Endothelial cell of umbilical vein (primary cell): ENCODE measurements around the gene CARD10. TPM values are rescaled to one million over a fixed set of nuclear protein-coding genes. Genes with fewer than 3 reads are reported as not detected.

ENCODE experiments used
- BruUV-seq: library from RNA; stranded (reverse); fragments of 400-500 nt; replicated peaks from 2 replicates; lab custom pipeline; 2021; lab: Mats Ljungman, UMichigan
- CTCF ChIA-PET: fragments of 300-600, 350-600 bp; sonication (Branson Sonifier 250); formaldehyde crosslinking; loops from one replicate; lab custom pipeline; 2021; ENCODE audit warnings: antibody characterized with exemption, inconsistent platforms; lab: Charles Lee
- POLR2A ChIA-PET: fragments of 300-600, 350-600 bp; sonication (Branson Sonifier 250); formaldehyde crosslinking; loops from one replicate; lab custom pipeline; 2021; ENCODE audit warnings: antibody characterized with exemption, inconsistent platforms; lab: Charles Lee
- DNase-seq: peaks from one replicate; pipeline ENCODE4 v3.0.0-alpha.2; 2011; ENCODE audit warnings: low read depth, low spot score
- FAIRE-seq: peaks from 2 replicates; lab custom pipeline; 2011; peaks lifted over from hg19 to GRCh38; lab: Jason Lieb, UNC
- H2AFZ ChIP-seq: 2 replicates; pipeline ENCODE4 v1.6.0; 2012; ENCODE audit warnings: low read depth, low read length, control low read depth, inconsistent platforms
- H3K27ac ChIP-seq: 2 replicates; pipeline ENCODE4 v1.5.1; 2011; ENCODE audit warnings: low read depth, mild to moderate bottlenecking, control low read depth, low read length, moderate library complexity; ENCODE audit not compliant: insufficient read depth
- H3K27me3 ChIP-seq, 2 experiments: 2 replicates each; pipeline versions ENCODE4 v1.6.0 to v1.6.1; 2011; ENCODE audit warnings: low read length in 2 of 2, mixed read lengths in 1 of 2; ENCODE audit not compliant: control insufficient read depth in 2 of 2, insufficient read depth in 2 of 2
- H3K36me3 ChIP-seq, 2 experiments: 2 replicates in 1 of 2; 3 replicates in 1 of 2; pipeline ENCODE4 v1.5.1; 2011; ENCODE audit warnings: low read length in 2 of 2, mild to moderate bottlenecking in 1 of 2, moderate library complexity in 1 of 2; ENCODE audit not compliant: control insufficient read depth in 2 of 2, insufficient read depth in 2 of 2; ENCODE audit errors: extremely low read depth in 1 of 2
- H3K4me1 ChIP-seq: 3 replicates; pipeline ENCODE4 v1.5.1; 2011; ENCODE audit warnings: mild to moderate bottlenecking, low read length; ENCODE audit not compliant: control insufficient read depth, insufficient read depth; ENCODE audit errors: extremely low read depth
- H3K4me2 ChIP-seq: 2 replicates; pipeline ENCODE4 v1.6.1; 2011; ENCODE audit warnings: low read length, control low read depth, mixed read lengths; ENCODE audit not compliant: insufficient read depth
- H3K4me3 ChIP-seq, 3 experiments: fragments of 200-600 bp in 1 of 3; sonication (generic), shearing (Covaris generic) in 1 of 3; replicated peaks in 1 of 3; 2 replicates each; pipeline ENCODE4 v1.5.1; 2011 to 2016; ENCODE audit warnings: control low read depth in 3 of 3, low read length in 3 of 3, mild to moderate bottlenecking in 2 of 3, inconsistent platforms in 1 of 3, low read depth in 1 of 3, moderate library complexity in 1 of 3; ENCODE audit not compliant: insufficient read depth in 1 of 3
- H3K79me2 ChIP-seq: 2 replicates; pipeline ENCODE4 v1.6.0; 2012; ENCODE audit warnings: low read length, inconsistent platforms; ENCODE audit not compliant: control insufficient read depth, insufficient read depth
- H3K9ac ChIP-seq: replicated peaks from 2 replicates; pipeline ENCODE3; 2011; ENCODE audit warnings: low read length, control low read depth; ENCODE audit not compliant: insufficient read depth; ENCODE audit errors: extremely low read depth
- H3K9me1 ChIP-seq: replicated peaks from 3 replicates; pipeline ENCODE4 v1.6.0; 2011; ENCODE audit warnings: mild to moderate bottlenecking, low read length; ENCODE audit not compliant: control insufficient read depth, insufficient read depth; ENCODE audit errors: extremely low read depth
- H3K9me3 ChIP-seq: replicated peaks from 2 replicates; pipeline ENCODE4 v1.5.1; 2012; ENCODE audit warnings: low read length, inconsistent platforms; ENCODE audit not compliant: control insufficient read depth, insufficient read depth
- H4K20me1 ChIP-seq: replicated peaks from 2 replicates; pipeline ENCODE3; 2011; ENCODE audit warnings: mild to moderate bottlenecking, low read length; ENCODE audit not compliant: control insufficient read depth, insufficient read depth; ENCODE audit errors: extremely low read depth
- EZH2 ChIP-seq: IDR thresholded peaks from 2 replicates; pipeline ENCODE4 v1.6.1; 2012; ENCODE audit warnings: borderline replicate concordance, low read depth, mild to moderate bottlenecking, moderate library complexity, low read length, inconsistent platforms; ENCODE audit not compliant: severe bottlenecking
- FOS ChIP-seq: IDR thresholded peaks from 2 replicates; pipeline ENCODE4 v1.6.1; 2011; ENCODE audit warnings: mild to moderate bottlenecking, low read length, moderate library complexity, borderline replicate concordance; ENCODE audit not compliant: insufficient read depth
- GATA2 ChIP-seq: IDR thresholded peaks from 2 replicates; pipeline ENCODE4 v1.7.0; 2011; ENCODE audit warnings: low read depth, mild to moderate bottlenecking, moderate library complexity, mixed read lengths, low read length; ENCODE audit not compliant: insufficient read length, insufficient read depth
- JUN ChIP-seq: IDR thresholded peaks from 2 replicates; pipeline ENCODE4 v1.6.1; 2011; ENCODE audit warnings: borderline replicate concordance, low read depth; ENCODE audit not compliant: insufficient read length, insufficient read depth
- MYC ChIP-seq: IDR thresholded peaks from one replicate; pipeline ENCODE4 v1.6.1; 2011; ENCODE audit warnings: mild to moderate bottlenecking, low read depth, low read length
- POLR2A ChIP-seq: IDR thresholded peaks from 2 replicates; pipeline ENCODE4 v1.6.1; 2012; ENCODE audit warnings: low read depth, mild to moderate bottlenecking, control low read depth, low read length
- POLR2AphosphoS5 ChIP-seq: IDR thresholded peaks from 2 replicates; pipeline ENCODE4 v1.6.1; 2012; ENCODE audit warnings: low read depth, mild to moderate bottlenecking, control low read depth, low read length, moderate library complexity; ENCODE audit not compliant: insufficient read depth
- dilution Hi-C: fragments of 300-500 bp; cut with MboI; formaldehyde crosslinking; loops from one replicate; pipeline ENCODE4 v1.15.0; 2019; ENCODE audit warnings: low sequenced_read_pairs; ENCODE audit not compliant: extremely low pct_ligation_motif_present
- intact Hi-C: fragments of 100-400 bp; cut with micrococcal nuclease; formaldehyde crosslinking; loops from one replicate; pipeline ENCODE4 v1.10.0; 2022
- polyA plus RNA-seq, 4 experiments: library from polyadenylated mRNA; depleted of rRNA in 3 of 4; stranded (reverse) in 3 of 4; unstranded in 1 of 4; fragments of >200 nt; gene quantifications; 2 replicates each; pipeline versions ENCODE4 v1.2.1 to v1.2.3, GENCODE V29; 2011 to 2012; ENCODE audit warnings: missing spikeins in 1 of 4
- total RNA-seq: library from RNA; stranded (reverse); gene quantifications from 2 replicates; pipeline ENCODE4 v1.2.3, GENCODE V29; 2021
- TF ChIP-seq, protein P1 (sequence below): IDR thresholded peaks from 2 replicates; pipeline ENCODE4 v1.6.1; 2011; ENCODE audit not compliant: insufficient read depth, insufficient read length
- TF ChIP-seq, protein P2 (sequence below), 2 donors: IDR thresholded peaks; 1 replicate in 1 of 2; 2 replicates in 1 of 2; pipeline ENCODE4 v1.5.1; 2011; ENCODE audit warnings: low read length in 2 of 2, mild to moderate bottlenecking in 2 of 2, moderate library complexity in 2 of 2, control low read depth in 1 of 2, inconsistent platforms in 1 of 2, low read depth in 1 of 2; ENCODE audit not compliant: insufficient read depth in 1 of 2; ENCODE audit errors: extremely low read depth in 1 of 2

CARD10 gene
- total and polyA plus RNA-seq, 2 donors (not counting 3 experiments of a cell fraction or from before 2014, with no cell fraction given): 36.1 to 39.5 TPM

DNA sequence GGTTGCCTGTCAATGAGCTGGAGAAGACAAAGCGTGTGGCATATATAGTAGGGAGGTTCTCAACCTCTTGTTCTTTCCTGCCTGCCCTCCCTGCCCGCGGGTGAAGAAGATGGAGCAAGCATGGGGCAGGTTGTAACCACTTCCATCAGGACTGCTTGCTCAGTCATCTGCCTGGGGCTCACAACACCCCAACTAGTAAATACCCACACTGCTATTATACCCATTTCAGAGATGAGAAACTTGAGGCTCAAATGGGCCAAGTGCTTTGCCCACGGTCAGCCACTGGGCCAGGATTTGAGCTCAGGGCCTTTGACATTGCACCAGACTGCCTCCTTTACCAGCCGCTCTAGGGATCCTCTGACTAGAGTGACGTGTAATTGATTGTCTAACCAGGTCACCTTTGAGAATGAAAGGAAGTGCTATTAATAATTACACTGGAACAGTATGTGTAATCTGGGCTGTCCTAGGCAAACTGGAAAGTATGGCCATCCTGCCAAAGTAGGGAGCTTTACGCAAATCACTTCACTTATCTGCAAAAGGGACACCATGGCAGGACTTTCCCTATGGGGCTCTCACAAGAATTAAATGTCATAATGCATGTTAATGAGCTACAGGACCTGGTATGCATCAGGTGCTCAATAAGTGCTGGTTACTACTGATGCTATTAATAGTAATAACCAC lies 38.2 kb upstream of the CARD10 start:
- H3K36me3 ChIP-seq: peaks cover 0 to 2% of the 10 kb centered on the region in 2 experiments
- no TSS peak for BruUV-seq
- peaks cover 32% of the 10 kb centered on the region for H3K4me1 ChIP-seq
- POLR2A ChIA-PET: interaction anchor here (1.6 kb wide), 1 partner anchor 10 kb away, joined by 3 read pairs; no protein-coding TSS in a partner anchor
- no peaks in the 10 kb centered on the region for H4K20me1 ChIP-seq
- H3K27ac ChIP-seq: peak overlapping the region; percentile 19
- H3K79me2 ChIP-seq: peaks cover 18% of the 10 kb centered on the region
- DNase-seq: peak; percentile 34
- dilution Hi-C loops (no loop called here), intact Hi-C loops (no loop called here)
- no peak overlapping the region for H2AFZ ChIP-seq
- H3K9ac ChIP-seq: no peak overlapping the region
- H3K9me3 ChIP-seq: no peaks in the 10 kb centered on the region
- H3K4me3 ChIP-seq: no peak overlapping the region
- CTCF ChIA-PET: interaction anchor here (0.6 to 21.8 kb wide), 5 partner anchors 10 to 49 kb away, joined by 3 to 977 read pairs (median 6); no protein-coding TSS in a partner anchor
- no peaks in the 10 kb centered on the region for H3K27me3 ChIP-seq
- peak; percentile 84 for FAIRE-seq
- no peak overlapping the region for H3K4me2 ChIP-seq
- TF ChIP-seq JUN: no peak
- no peak for TF ChIP-seq MYC
- TF ChIP-seq, protein P1, sequence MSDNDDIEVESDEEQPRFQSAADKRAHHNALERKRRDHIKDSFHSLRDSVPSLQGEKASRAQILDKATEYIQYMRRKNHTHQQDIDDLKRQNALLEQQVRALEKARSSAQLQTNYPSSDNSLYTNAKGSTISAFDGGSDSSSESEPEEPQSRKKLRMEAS: no peak
- no peak for TF ChIP-seq POLR2A
- TF ChIP-seq, protein P2, sequence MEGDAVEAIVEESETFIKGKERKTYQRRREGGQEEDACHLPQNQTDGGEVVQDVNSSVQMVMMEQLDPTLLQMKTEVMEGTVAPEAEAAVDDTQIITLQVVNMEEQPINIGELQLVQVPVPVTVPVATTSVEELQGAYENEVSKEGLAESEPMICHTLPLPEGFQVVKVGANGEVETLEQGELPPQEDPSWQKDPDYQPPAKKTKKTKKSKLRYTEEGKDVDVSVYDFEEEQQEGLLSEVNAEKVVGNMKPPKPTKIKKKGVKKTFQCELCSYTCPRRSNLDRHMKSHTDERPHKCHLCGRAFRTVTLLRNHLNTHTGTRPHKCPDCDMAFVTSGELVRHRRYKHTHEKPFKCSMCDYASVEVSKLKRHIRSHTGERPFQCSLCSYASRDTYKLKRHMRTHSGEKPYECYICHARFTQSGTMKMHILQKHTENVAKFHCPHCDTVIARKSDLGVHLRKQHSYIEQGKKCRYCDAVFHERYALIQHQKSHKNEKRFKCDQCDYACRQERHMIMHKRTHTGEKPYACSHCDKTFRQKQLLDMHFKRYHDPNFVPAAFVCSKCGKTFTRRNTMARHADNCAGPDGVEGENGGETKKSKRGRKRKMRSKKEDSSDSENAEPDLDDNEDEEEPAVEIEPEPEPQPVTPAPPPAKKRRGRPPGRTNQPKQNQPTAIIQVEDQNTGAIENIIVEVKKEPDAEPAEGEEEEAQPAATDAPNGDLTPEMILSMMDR (IDR thresholded peaks at IDR 0.05; ENCODE audit: extremely low read depth in 1 of 2, insufficient read depth in 1 of 2, low read depth in 1 of 2, low read length in 2 of 2): no peak
- no peak for TF ChIP-seq EZH2
- no peak for TF ChIP-seq FOS
- no peak for TF ChIP-seq POLR2AphosphoS5
- no peak for TF ChIP-seq GATA2
- H3K9me1 ChIP-seq: no peaks in the 10 kb centered on the region
